A673 (cell line): ENCODE results near the gene SPATA2L. TPM values are rescaled to one million over a fixed set of nuclear protein-coding genes. Genes with fewer than 3 reads are reported as not detected.
"Not testable (repeated sequence)": the region's sequence is repeated elsewhere in the genome, so short reads cannot be mapped to it uniquely, and the experiment has no call there.

Experiments
- BruUV-seq: library from RNA; stranded (reverse); fragments of 400-500 nt; replicated peaks from 2 replicates; lab custom pipeline; 2021; lab: Mats Ljungman, UMichigan
- CTCF ChIA-PET: fragments of 300-600 bp; sonication (Branson Sonifier 250); formaldehyde crosslinking; loops from one replicate; lab custom pipeline; 2022; ENCODE audit warnings: antibody characterized with exemption; lab: Charles Lee
- POLR2A ChIA-PET: fragments of 300-600 bp; sonication (Branson Sonifier 250); formaldehyde crosslinking; loops from one replicate; lab custom pipeline; 2022; ENCODE audit warnings: antibody characterized with exemption; ENCODE audit not compliant: low non-redundant PET; lab: Charles Lee
- DNase-seq: peaks from one replicate; pipeline ENCODE4 v3.0.0-alpha.2; 2015; ENCODE audit warnings: low spot score
- H3K27ac ChIP-seq: fragments of 200-600 bp; sonication (generic); 2 replicates; pipeline ENCODE4 v1.5.1; 2016; ENCODE audit warnings: mixed run types, low read depth, mild to moderate bottlenecking, mixed read lengths, antibody characterized with exemption, low read length; ENCODE audit not compliant: poor library complexity, severe bottlenecking
- H3K27me3 ChIP-seq: fragments of 200-600 bp; sonication (generic); replicated peaks from 2 replicates; pipeline ENCODE4 v1.6.1; 2017; ENCODE audit warnings: mixed run types, low read depth, mild to moderate bottlenecking, mixed read lengths, antibody characterized with exemption, low read length; ENCODE audit not compliant: insufficient read depth, poor library complexity
- H3K36me3 ChIP-seq: fragments of 200-600 bp; sonication (generic); 2 replicates; pipeline ENCODE4 v1.6.1; 2016; ENCODE audit warnings: mixed run types, mild to moderate bottlenecking, mixed read lengths, antibody characterized with exemption, low read length; ENCODE audit not compliant: insufficient read depth, poor library complexity, severe bottlenecking
- H3K4me1 ChIP-seq: fragments of 200-600 bp; sonication (generic); 2 replicates; pipeline ENCODE4 v1.6.1; 2017; ENCODE audit warnings: mixed run types, mild to moderate bottlenecking, mixed read lengths, antibody characterized with exemption, low read length; ENCODE audit not compliant: insufficient read depth, poor library complexity, severe bottlenecking
- H3K4me3 ChIP-seq: fragments of 200-600 bp; sonication (generic); 2 replicates; pipeline ENCODE4 v1.5.1; 2016; ENCODE audit warnings: low read depth, mixed run types, mild to moderate bottlenecking, mixed read lengths, low read length; ENCODE audit not compliant: poor library complexity, severe bottlenecking
- H3K9me3 ChIP-seq: fragments of 200-600 bp; sonication (generic); 2 replicates; pipeline ENCODE4 v1.6.1; 2016; ENCODE audit warnings: mixed run types, low read depth, mild to moderate bottlenecking, mixed read lengths, antibody characterized with exemption, low read length; ENCODE audit not compliant: poor library complexity, severe bottlenecking
- CTCF ChIP-seq: fragments of 300-800, 200-600 bp; sonication (generic); conservative IDR thresholded peaks from 2 replicates; pipeline ENCODE4 v1.5.1; 2017; ENCODE audit warnings: low read depth, mild to moderate bottlenecking, antibody characterized with exemption, low read length, moderate library complexity, mixed read lengths
- EZH2 ChIP-seq: fragments of 200-600 bp; sonication (generic); IDR thresholded peaks from 2 replicates; pipeline ENCODE4 v1.6.1; 2017; ENCODE audit warnings: borderline replicate concordance, low read depth, mild to moderate bottlenecking, mixed read lengths, antibody characterized with exemption, low read length; ENCODE audit not compliant: poor library complexity, severe bottlenecking
- intact Hi-C: fragments of 100-400 bp; cut with micrococcal nuclease; formaldehyde crosslinking; loops from one replicate; pipeline ENCODE4 v1.10.0; 2022; ENCODE audit not compliant: unreplicated experiment
- total RNA-seq: library from RNA; stranded (reverse); gene quantifications from 2 replicates; pipeline ENCODE4 v1.2.3, GENCODE V29; 2021

SPATA2L gene
- total RNA-seq, 1 experiment from 2014 or later, result 19.1 TPM

- Histone ChIP-seq H3K9me3 (no peaks in the 10 kb centered on the region), H3K36me3 (no peaks in the 10 kb centered on the region), H3K27me3 (no peaks in the 10 kb centered on the region), H3K4me1 (peaks cover 3% of the 10 kb centered on the region), H3K27ac (no peak overlapping the region), H3K4me3 (no peak overlapping the region)
- no peak for DNase-seq
- POLR2A ChIA-PET, result no interaction called here
- no peak for TF ChIP-seq EZH2
- no peak for TF ChIP-seq CTCF
- no TSS peak for BruUV-seq
- intact Hi-C loops, result no loop called here
- CTCF ChIA-PET, result no interaction called here
Measured at GRCh38 chr16:89672177-89672941, 29.1 kb downstream of the SPATA2L start.

DNA sequence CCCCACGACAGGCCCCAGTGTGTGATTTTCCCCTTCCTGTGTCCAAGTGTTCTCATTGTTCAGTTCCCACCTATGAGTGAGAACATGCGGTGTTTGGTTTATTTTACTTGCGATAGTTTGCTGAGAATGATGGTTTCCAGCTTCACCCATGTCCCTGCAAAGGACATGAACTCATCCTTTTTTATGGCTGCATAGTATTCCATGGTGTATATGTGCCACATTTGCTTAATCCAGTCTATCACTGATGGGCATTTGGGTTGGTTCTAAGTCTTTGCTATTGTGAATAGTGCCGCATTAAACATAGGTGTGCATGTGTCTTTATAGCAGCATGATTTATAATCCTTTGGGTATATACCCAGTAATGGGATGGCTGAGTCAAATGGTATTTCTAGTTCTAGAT, 29.9 kb downstream of the SPATA2L start:
- CTCF ChIA-PET, result interaction anchor here (0.5 to 0.6 kb wide), 3 partner anchors 29 to 90 kb away, joined by 3 to 5 read pairs (median 3); no protein-coding TSS in a partner anchor
- H3K27ac ChIP-seq, H3K27me3 ChIP-seq, H3K36me3 ChIP-seq, POLR2A ChIA-PET, H3K4me1 ChIP-seq, intact Hi-C loops, H3K9me3 ChIP-seq, DNase-seq, H3K4me3 ChIP-seq, BruUV-seq: not testable (repeated sequence)

GRCh38 chr16:89670496-89671431, 30.7 kb downstream of the SPATA2L start:
- TF ChIP-seq CTCF, result no peak
- TF ChIP-seq EZH2, result no peak
- Histone ChIP-seq H3K27ac (peak overlapping the region; percentile 24), H3K4me3 (no peak overlapping the region), H3K36me3 (no peaks in the 10 kb centered on the region), H3K4me1 (peaks cover 3% of the 10 kb centered on the region), H3K27me3 (no peaks in the 10 kb centered on the region), H3K9me3 (no peaks in the 10 kb centered on the region)
- intact Hi-C loops, result no loop called here
- ChIA-PET CTCF (interaction anchor here (0.5 to 0.6 kb wide), 4 partner anchors 15 to 89 kb away, joined by 3 to 5 read pairs (median 4); no protein-coding TSS in a partner anchor), POLR2A (no interaction called here)
- no TSS peak for BruUV-seq
- no peak for DNase-seq
